GM12878 (cell line): Measurements from ENCODE around the gene RASL11A.

ENCODE experiments used
- CTCF ChIP-seq, 3 experiments: IDR thresholded peaks in 2 of 3; conservative IDR thresholded peaks in 1 of 3; 2 replicates each; pipeline ENCODE4 v1.5.1; 2011; ENCODE audit warnings: low read depth in 3 of 3, low read length in 3 of 3, mild to moderate bottlenecking in 3 of 3, control low read depth in 2 of 3, moderate library complexity in 2 of 3, inconsistent platforms in 1 of 3, mixed read lengths in 1 of 3; ENCODE audit not compliant: control insufficient read depth in 2 of 3, insufficient read depth in 1 of 3; ENCODE audit errors: extremely low read depth in 1 of 3
- EP300 ChIP-seq, 2 experiments: fragments of 150-350 bp in 1 of 2; IDR thresholded peaks; 2 replicates each; pipeline ENCODE4 v1.6.1; 2011 to 2012; ENCODE audit warnings: low read depth in 2 of 2, low read length in 2 of 2, borderline replicate concordance in 1 of 2, improper control_type of control experiment in 1 of 2, inconsistent platforms in 1 of 2; ENCODE audit not compliant: control insufficient read depth in 1 of 2
- EZH2 ChIP-seq: IDR thresholded peaks from 2 replicates; pipeline ENCODE4 v1.6.1; 2012; ENCODE audit warnings: low read depth, mild to moderate bottlenecking, control low read depth, inconsistent platforms, low read length, borderline replicate concordance; ENCODE audit not compliant: control insufficient read depth
- MEF2B ChIP-seq: fragments of 450-650 bp; IDR thresholded peaks from 2 replicates; pipeline ENCODE4 v1.6.1; 2018; ENCODE audit warnings: mild to moderate bottlenecking, moderate library complexity; ENCODE audit not compliant: partially characterized antibody, poor library complexity, severe bottlenecking
- POLR2A ChIP-seq: IDR thresholded peaks from 2 replicates; pipeline ENCODE4 v1.6.1; 2011; ENCODE audit warnings: low read depth, mild to moderate bottlenecking, low read length

- no peak for TF ChIP-seq POLR2A
- no peak for TF ChIP-seq CTCF (IDR thresholded peaks at IDR 0.05 in 2 of 3, conservative IDR thresholded peaks at IDR 0.05 in 1 of 3; ENCODE audit: control insufficient read depth in 2 of 3, extremely low read depth in 1 of 3, insufficient read depth in 1 of 3, low read depth in 3 of 3, low read length in 3 of 3)
- no peak for TF ChIP-seq EP300 (IDR thresholded peaks at IDR 0.05; ENCODE audit: borderline replicate concordance in 1 of 2, control insufficient read depth in 1 of 2, low read depth in 2 of 2, low read length in 2 of 2)
- no peak for TF ChIP-seq MEF2B
- TF ChIP-seq EZH2: no peak
These were observed 28.2 kb downstream of the RASL11A start for GRCh38 chr13:27298849-27299248.
